GM21447 (cell line): ENCODE data around the gene PPP2R5C.
"Not testable (repeated sequence)": the region's sequence is repeated elsewhere in the genome, so short reads cannot be mapped to it uniquely, and the experiment has no call there.

Experiments
- ATAC-seq: cut with Tn5 transposase; IDR thresholded peaks from one replicate; pipeline ENCODE4 v1.9.1; 2021; ENCODE audit not compliant: unreplicated experiment

The PPP2R5C gene

DNA sequence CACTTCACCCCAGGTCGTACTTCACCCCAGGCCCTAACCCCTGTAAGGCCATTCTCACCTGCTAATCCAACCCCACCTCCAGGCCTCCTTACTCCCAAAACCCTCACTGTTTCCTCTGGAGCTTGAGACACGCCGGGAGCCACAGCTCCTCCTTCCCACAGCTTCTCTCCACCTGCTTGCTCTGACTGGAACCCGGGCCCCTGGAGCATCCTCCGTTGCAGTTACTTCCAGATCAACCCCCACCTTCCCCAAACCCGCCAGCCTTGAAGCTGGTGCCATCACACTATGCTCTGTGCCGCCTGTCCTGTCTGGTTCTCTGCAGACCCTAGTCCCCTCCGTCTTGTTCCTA is 34.6 kb upstream of the PPP2R5C start:
- no peak for ATAC-seq

DNA sequence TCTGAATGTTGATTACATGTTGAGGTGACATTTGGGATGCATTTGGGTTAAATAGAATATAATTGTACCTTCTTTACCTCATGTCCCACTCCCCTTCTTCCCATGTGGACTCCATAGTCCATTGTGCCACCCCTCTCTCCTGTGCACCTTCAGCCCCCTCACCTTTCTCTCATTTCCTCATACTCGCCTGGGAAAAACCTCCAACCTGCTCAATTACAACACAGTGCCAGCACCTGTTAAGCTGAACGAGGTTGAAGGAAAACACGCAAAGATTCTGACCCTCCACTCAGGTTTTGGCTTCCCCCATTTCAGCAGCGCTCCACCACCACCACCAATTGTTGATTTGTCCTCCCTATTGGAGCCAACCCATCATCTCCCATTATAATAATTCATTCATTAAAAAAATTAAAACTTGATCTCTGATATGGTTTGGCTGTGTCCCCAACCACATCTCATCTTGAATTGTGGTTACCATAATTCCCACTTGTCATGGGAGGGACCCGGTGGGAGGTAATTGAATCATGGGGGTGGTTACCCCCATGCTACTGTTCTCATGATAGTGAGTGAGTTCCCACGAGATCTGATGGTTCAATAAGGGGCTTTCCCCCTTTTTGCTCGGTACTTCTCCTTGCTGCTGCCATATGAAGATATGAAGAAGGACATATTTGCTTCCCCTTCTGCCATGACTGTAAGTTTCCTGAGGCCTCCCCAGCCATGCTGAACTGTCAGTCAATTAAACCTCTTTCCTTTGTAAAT is 33.7 kb upstream of the PPP2R5C start:
- ATAC-seq, result no peak

DNA sequence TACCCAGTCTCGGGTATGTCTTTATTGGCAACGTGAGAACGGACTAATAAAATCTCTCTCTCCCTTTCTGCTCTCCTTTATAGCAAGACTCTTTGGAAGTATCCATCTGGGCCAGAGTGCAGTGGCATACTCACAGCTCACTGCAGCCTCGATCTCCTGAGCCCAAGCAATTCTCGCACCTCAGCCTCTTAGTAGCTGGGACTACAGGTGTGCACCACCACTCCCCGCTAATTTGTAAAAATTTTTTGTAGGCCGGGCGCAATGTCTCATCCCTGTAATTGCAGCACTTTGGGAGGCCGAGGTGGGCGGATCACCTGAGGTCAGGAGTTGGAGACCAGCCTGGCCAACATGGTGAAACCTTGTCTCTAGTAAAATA is 33.2 kb upstream of the PPP2R5C start:
- no peak for ATAC-seq

DNA sequence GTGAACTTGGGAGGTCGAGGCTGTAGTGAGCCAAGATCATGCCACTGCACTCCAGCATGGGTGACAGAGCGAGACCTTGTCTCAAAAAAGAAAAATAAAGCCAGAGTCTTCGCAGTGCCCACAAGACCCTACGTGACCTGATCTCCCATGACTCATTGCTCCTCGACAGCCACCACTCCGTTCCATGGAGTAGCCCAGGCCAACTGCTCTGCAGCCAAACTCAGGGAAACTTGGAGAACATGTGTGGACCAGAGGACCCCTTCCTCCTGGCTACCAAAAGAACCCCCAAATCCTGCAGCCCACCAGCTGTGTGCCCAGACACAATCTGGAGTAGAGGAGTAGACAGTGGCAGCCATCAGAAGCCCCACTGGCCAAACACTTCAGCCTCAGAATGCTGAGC is 32.1 kb upstream of the PPP2R5C start:
- ATAC-seq, result no peak

DNA sequence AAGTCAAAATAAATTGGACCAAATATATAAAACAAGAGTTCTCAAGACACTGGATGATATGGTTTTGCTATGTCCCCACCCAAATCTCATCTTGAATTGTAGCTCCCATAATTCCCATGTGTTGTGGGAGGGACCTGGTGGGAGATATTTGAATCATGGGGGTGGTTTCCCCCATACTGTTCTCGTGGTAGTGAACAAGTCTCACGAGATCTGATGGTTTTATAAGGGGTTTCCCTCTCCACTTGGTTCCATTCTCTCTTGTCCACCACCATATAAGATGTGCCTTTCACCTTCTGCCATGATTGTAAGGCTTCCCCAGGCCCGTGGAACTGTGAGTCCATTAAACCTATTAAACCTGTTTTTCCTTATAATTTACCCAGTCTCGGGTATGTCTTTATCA is 31.4 kb upstream of the PPP2R5C start:
- not testable (repeated sequence) for ATAC-seq

DNA sequence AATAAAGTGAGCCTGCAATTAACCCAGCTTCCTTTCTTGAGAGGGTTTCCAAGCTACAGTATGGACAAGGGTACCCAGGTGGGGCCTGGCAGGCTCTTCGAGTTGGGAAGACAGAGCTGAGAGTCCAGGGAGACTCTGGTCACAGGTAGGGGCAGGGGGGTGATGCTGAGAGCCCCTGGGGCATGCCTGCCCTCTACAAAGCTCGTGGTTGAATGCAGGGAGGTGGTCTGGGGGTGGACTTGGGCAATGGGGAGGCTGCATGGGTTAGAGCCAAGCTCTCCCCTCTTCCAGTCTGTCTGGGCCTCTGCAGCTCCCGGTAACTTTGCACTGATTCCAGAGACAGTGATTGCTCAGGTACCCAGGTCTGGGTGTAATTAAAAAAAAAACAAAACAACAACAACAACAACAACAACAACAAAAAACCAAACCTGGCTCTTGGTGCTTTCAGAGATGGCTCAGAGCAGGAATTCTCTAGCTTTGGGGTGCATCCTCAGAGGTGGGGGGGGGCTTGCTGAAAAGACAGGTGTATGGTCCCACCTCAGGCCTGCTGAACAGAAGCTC is 30.8 kb upstream of the PPP2R5C start:
- ATAC-seq, result no peak

DNA sequence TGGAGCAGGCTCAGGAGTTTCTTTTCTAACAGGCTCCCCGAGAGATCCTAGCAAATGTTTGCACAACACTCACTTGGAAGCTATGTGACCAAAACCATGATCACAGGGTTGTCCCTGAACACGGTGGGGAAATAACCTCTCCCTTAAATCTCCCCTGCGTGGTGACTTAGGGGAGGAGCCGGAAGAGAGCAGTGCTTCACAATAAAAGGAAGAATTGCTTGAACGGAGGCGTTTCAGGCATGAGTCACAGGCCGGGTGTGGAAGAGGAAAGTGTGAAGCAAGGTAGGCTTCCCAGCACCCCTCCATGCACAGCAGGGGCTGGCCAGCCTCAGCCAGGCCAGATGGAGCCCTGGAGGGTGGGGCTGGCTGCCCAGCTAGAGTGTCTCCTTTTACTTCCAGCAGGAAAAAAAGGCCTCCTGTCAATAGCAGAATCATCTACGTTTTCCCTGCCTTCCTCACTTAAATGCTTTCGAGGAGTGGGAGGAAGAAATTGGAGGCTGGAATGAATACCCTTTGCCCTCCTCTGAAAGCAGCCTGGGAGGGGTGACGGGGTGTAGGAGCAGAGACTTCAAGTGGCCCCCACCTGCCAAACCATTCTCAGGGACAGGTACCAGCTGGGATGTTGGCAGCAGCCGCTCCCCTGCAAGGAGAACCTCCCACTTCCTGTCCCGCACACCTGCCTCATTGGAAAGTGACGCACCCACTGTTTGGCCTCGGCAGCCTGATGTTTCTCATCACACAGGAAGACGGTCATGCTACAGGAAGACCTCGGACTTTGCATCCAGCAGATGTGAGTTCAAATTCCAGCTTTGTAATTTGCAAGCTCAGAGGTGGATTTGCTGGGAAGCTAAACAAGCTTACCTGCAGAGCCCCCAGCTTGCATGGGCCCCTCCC is 30.1 kb upstream of the PPP2R5C start:
- peak; percentile 89 for ATAC-seq

DNA sequence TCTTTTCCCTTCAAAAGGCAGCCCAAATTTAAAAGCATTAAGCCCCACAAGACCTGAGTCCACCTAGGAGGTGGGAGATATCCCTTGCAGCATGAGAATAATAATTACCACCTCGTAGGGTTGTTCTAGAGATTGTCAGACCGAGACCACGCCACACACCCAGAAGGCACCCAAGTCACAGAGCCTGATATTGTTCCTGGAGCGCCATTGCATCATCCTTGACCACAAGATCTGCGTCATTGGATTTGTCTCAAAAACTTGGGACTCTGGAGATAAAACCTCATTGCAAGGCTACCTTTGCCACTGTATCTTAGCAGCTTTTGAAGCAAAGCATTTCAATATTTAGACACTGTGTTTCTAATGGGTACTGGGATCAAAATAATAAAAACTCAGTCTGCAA is 29.4 kb upstream of the PPP2R5C start:
- ATAC-seq, result no peak

DNA sequence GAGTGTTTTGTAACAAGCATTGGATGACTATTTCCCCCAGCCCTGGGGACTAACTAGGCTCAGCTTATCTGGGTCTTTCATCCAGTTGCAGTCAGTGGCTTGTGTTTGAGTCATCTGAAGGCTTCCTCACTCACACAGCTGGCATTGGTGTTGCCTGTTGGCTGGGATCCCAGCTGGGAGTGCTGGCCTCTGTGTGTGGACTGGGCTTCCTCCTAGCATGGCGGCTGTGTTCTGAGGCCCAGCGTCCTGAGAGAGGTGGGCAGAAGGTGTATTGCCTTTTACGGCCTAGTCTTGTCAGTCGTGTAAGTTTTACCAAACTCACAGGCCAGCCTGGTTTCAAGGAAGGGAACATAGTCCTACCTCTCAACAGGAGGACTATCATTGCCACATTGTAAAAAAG is 28.3 kb upstream of the PPP2R5C start:
- no peak for ATAC-seq

DNA sequence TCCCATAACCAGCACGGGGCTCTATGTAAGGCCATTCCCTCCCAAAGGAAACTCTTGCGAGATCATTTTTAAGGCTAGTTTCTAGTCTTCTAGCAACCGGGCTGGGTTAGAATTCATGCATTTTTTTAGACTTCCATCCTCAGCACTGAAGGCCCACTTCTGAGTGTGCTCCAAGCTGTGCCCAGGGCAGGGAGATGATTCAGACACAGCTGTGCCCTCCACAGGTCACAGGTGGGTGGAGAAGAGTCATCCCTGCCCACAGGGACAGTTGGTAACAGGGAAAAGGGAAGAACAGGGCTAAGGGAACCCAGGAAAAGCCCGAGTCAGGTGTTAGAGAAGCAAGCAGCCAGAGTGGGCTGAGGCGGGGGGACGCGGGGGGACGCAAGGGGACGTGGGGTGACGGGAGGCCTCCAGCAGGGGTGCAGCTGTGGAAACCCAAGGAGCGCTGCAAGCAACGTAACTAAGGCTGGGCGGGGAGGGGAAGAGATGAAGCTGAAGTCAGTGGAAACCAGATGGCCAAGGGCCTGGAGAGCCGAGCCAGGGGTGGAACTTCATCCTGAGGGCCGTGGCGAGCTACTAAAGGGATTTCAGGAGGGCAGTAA is 27.2 kb upstream of the PPP2R5C start:
- no peak for ATAC-seq

DNA sequence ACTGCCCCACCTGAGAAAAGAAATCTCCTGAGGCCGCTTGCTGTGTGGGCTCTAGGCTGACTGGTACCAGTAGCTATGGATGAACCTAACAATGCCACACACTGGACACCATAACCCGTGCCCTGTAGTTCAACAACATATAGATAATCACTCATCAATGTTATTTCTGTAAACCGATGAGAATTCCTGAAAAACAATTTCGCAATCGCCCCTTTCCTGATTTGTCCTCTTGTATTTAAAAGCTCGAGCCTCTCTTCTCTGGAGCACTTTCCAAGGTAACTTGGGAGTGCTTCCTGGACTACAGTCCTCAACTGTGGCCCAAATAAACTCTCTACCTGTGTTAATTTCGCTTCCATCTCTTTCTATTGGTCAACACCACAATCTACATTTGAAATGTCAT is 26.1 kb upstream of the PPP2R5C start:
- ATAC-seq, result no peak

DNA sequence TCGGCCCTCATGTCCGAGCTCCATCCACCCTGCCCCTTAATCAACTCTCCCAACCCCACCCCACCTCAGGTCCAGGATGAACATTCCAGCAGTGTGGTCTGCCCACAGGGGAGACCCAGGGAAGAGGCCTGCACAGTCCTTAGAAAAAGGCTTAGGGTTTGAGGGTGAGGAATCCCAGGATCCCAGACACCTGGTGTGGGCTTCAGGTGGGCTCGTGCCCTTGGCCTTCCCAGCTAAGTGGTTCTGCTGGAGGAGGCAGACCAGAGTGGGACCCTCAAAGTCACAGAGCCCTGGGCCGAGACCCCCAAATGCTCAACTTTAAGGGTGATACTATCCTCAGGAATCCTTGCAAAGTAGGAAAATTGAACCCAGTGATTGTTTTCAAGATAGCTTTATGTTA is 25.4 kb upstream of the PPP2R5C start:
- no peak for ATAC-seq

DNA sequence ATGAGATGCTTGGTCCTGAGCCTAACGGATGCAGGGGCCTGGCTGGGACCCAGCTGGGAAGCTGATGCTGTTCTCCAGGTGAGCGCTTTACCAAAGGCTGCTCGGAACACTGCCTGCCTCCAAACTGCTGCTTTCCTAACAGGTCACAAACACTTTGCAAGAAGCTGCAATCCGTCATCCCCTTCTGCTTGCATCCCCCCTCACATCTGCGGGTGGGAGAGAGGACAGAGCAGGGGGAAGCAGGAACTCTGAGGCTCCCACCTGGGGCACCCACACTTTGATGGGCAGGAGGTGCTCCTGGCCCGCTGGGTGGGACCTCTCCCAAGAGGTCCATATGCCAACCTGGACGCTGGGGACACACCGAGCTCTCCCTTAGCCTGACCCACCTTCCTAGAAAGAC is 24.9 kb upstream of the PPP2R5C start:
- no peak for ATAC-seq

DNA sequence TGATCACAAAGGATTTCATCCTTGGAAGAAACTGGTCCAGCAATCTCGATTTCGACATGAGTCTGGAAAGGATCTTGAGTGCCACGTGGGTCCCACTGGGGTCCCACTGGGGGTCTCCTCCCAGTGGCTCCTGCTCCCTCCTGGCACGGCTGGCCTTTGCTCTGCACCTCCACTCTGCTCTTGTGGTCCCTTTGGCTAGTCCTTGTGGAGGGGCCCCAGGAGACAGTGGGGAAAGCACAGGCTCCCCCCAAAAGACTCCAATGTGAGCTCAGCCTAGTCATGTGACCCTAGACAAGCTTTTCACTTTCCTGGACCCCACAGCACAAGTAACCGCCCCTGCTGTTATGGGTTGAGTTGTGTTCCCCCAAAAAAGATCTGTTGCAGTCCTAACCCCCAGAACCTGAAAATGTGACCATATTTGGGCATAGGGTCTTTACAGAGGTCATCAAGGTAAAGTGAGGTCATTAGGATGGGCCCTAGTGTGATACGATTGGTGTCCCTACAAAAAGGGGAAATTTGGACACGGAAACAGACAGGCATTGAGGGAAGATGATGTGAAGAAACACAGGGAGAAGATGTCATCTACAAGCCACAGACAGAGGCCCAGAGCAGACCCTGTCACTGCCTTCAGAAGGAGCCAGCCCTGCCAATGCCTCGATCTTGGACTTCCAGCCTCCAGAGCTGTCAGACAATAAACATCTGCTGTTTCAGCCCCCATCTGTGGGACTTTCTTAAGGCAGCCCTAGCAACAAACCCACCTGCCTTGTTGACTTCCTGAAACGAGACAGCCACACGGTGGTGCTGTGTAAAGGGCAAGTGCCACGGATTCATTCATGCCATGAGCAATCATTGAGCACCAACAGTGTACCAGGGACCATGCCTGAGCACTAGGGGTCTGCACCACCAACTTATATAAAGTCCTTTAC is 23.8 kb upstream of the PPP2R5C start:
- no peak for ATAC-seq

DNA sequence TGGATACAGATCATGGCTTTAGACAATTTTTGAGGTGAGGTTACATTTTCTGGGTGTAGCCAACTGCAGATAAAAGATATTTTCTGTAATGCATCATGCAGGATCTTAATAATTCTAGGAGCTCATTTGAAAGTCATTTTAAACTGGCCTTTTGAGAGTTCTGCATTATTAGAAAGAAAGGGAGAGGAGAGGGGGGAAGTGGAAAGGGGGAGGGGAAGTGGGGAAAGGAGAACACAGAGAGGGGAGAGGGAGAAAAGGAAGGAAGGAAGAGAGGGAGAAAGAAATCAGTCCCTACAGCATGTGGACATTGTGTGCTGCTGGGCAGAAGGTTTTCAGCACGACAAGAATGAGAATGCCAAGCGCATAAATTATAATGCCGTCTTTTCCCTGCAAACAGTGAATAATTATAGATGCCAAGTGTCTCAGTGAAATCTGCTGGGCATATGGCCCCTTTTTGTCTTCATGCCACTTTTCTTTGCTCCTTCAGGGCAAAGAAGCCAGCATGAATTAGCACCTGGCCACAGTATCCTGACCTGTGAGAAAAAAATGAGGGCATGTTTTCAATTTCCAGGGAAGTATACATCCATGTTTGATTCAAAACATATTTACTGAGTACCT is 22.7 kb upstream of the PPP2R5C start:
- no peak for ATAC-seq

DNA sequence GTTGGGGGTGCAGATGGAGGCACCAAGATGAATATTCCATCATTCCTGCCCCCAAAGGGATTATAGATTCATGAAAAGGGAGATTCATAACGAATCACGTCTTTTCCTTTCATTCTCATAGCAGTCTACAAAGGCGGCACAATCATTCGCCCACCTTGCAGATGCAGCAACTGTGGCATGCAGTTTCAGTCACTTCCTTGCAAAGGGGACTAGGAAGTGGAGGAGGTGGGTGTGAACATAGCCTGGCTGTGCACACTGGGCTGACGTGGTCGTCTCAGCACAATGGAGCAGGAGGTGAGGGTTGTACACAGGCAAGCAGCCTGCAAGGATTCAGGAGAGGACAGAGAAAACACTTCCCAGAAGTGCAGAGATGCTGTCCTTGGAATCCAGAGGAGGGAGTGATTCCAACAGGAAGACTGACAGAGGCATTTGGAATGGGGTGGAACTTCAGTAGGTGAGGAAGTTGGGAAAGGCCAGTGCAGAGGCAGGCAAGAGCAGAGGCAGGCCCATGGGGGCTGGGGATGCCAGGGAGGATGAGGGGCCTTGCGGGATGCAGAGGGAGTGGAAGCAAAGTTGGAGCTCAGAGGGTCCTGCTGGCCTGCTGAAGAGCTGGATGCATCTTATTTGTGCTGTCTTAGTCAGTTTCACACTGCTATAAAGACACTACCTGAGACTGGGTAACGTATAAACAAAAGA is 21.9 kb upstream of the PPP2R5C start:
- ATAC-seq, result no peak

DNA sequence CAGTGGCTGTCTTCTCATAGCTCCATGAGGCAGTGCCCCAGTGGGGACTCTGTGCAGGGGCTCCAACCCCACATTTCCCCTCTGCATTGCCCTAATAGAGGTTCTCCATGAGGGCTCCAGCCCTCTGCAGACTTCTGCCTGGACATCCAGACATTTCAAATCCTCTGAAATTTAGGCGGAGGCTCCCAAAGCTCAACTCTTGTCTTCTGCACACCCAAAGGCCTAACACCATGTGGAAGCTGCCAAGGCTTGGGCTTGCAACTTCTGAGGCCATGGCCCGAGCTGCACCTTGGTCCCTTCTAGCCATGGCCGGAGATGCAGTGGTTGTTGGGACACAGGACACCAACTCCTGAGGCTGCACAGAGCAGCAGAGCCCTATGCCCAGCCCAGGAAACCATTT is 20.5 kb upstream of the PPP2R5C start:
- no peak for ATAC-seq

DNA sequence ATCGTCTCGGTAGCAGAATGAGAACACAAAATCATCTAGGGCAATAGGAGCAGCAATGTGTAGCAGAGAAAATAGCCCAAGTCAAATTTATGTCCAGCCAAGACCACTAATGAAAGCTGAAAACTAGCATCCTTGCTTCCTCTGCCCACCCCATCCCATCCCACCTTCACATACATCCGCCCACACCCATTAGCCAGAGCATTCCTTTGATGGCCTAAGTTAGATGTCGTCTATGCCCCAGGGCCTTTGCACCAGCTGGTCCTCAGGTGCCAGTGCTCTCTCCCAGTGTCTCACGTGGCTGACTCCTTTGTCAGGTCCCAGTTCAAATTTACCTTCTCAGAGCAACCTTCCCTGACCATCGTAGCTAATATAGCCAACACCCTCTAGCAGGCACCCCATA is 17.8 kb upstream of the PPP2R5C start:
- ATAC-seq, result no peak

DNA sequence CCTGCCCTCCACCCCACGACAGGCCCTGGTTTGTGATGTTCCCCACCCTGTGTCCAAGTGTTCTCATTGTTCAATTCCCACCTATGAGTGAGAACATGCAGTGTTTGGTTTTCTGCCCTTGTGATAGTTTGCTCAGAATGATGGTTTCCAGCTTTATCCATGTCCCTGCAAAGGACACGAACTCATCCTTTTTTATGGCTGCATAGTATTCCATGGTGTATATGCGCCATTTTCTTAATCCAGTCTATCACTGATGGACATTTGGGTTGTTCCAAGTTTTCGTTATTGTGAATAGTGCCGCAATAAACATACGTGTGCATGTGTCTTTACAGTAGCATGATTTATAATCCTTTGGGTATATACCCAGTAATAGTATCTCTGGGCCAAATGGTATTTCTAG is 17.1 kb upstream of the PPP2R5C start:
- ATAC-seq, result not testable (repeated sequence)

DNA sequence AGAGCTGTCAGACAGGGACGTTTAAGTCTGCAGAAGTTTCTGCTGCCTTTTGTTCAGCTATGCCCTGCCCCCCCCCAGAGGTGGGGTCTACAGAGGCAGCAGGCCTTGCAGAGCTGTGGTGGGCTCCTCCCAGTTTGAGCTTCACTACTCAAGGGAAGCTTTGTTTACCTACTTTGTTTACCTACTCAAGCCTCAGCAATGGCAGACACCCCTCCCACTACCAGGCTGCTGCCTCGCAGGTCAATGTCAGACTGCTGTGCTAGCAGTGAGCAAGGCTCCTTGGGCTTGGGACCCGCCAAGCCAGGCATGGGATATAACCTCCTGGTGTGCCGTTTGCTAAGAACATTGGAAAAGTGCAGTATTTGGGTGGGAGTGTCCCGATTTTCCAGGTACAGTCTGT is 11.8 kb upstream of the PPP2R5C start:
- ATAC-seq, result not testable (repeated sequence)
